GM12873 (cell line): Measurements from ENCODE around the gene IPCEF1.

Experiments used
- TF ChIP-seq, protein P1 (sequence below): IDR thresholded peaks from 2 replicates; pipeline ENCODE4 v1.5.1; 2012; ENCODE audit warnings: low read depth, mild to moderate bottlenecking, moderate library complexity, low read length, control low read depth; ENCODE audit not compliant: insufficient read depth; ENCODE audit errors: missing control alignments

IPCEF1 gene

GRCh38 chr6:154123155-154123956 is 233.2 kb downstream of the IPCEF1 start:
- TF ChIP-seq, protein P1, sequence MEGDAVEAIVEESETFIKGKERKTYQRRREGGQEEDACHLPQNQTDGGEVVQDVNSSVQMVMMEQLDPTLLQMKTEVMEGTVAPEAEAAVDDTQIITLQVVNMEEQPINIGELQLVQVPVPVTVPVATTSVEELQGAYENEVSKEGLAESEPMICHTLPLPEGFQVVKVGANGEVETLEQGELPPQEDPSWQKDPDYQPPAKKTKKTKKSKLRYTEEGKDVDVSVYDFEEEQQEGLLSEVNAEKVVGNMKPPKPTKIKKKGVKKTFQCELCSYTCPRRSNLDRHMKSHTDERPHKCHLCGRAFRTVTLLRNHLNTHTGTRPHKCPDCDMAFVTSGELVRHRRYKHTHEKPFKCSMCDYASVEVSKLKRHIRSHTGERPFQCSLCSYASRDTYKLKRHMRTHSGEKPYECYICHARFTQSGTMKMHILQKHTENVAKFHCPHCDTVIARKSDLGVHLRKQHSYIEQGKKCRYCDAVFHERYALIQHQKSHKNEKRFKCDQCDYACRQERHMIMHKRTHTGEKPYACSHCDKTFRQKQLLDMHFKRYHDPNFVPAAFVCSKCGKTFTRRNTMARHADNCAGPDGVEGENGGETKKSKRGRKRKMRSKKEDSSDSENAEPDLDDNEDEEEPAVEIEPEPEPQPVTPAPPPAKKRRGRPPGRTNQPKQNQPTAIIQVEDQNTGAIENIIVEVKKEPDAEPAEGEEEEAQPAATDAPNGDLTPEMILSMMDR = no peak

GRCh38 chr6:154122195-154122925 is 234.2 kb downstream of the IPCEF1 start:
- TF ChIP-seq, protein P1 = no peak

DNA sequence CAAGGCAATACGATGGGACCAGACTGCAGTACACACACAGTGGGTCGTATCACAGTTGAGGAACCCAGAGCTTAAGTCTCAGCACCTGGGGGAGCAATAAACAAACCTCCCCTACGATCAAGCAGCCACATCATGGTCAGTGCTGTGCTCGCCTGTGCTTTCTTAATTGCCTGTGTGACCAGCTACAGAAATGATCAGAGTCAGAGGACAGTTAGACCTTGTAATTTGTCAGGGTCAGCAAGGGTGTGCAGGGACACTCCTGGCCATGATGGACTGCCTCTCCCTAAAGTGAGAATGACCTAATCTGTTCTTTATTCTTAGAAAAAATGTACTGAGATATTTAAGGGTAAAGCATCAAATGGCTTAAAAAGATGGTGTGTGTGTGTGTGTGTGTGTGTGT is 239.1 kb downstream of the IPCEF1 start:
- TF ChIP-seq, protein P1 = no peak

- TF ChIP-seq, protein P1 = no peak
Observed at GRCh38 chr6:154113392-154113791, 243.2 kb downstream of the IPCEF1 start.

DNA sequence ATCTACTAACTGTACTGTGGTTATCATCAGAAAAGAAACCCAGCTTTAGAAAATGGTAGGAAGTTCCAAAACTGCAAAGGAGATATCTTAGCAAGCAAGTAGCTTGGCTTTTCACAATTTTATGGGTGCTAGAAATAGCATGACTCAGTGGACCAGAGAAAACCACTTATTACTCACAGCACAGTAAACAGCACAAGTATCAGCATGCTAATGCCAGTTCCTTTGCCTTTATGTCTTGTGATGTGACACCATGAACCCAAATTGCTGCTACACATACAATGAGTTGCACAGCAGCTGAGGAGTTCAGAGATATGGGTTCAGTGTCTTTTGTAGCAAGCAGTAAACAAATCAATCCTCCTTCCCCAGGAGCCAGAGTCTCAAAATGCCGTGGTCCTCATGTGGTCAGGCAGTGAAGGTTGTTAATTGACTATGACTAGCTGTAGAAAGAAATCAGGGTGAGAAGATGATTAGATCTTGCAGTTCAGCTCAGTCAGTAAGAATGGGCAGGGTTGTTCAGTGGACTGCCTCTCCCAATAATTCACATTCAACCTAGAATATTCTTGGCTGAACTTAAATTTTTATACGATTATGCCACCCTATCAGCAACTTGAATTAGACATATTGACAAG is 244.3 kb downstream of the IPCEF1 start:
- TF ChIP-seq, protein P1 = no peak

- TF ChIP-seq, protein P1 = no peak
Observed at GRCh38 chr6:154111025-154111424, 245.6 kb downstream of the IPCEF1 start.

DNA sequence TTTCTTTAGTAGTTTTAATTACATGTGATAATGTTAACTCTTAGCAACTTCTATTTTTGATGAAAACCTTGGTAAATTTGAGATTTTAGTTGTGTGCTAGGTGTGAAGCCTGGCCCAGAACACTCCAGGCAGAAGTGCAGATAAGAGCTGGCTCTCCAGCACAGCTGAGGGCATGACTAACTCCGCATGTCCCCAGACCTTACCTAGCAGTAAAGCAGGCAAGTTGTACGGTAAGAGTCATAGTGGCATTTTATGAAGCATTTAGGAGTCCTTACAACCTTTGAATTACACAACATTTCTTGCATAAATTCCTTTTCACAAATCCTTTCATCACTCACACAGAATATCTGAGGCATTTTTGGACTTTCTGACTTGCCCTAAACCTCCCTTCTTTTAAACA is 250.4 kb downstream of the IPCEF1 start:
- TF ChIP-seq, protein P1 = no peak
